ENCODE data around the gene ZBTB49.

- TF ChIP-seq POLR2AphosphoS5 (IDR thresholded peaks at IDR 0.05; ENCODE audit: low read depth, low read length) (no peak), POLR2A (IDR thresholded peaks at IDR 0.05; ENCODE audit: low read depth, low read length) (no peak), TAF1 (IDR thresholded peaks at IDR 0.05; ENCODE audit: low read depth, low read length) (no peak), POU2F2 (IDR thresholded peaks at IDR 0.05; ENCODE audit: low read depth, low read length) (no peak), SPI1 (IDR thresholded peaks at IDR 0.05; ENCODE audit: low read depth, low read length) (no peak)
These were observed 60.9 kb downstream of the ZBTB49 start for GRCh38 chr4:4350909-4351308.

Measured in GM12891 (cell line).